Endodermal cell (in vitro differentiated cells): ENCODE measurements around the gene CMTM6. TPM values are rescaled to one million over a fixed set of nuclear protein-coding genes. Genes with fewer than 3 reads are reported as not detected.

Source experiments
- DNase-seq: peaks from one replicate; pipeline ENCODE4 v3.0.0-alpha.2; 2017
- H3K27ac ChIP-seq: 2 replicates; pipeline ENCODE4 v1.5.1; 2013; ENCODE audit warnings: mild to moderate bottlenecking, low read depth, low read length, moderate library complexity
- H3K27me3 ChIP-seq: 2 replicates; pipeline ENCODE4 v1.6.1; 2013; ENCODE audit warnings: mild to moderate bottlenecking, low read length, moderate library complexity; ENCODE audit not compliant: insufficient read depth, control insufficient read depth, poor library complexity, severe bottlenecking
- H3K36me3 ChIP-seq: 2 replicates; pipeline ENCODE4 v1.7.0; 2013; ENCODE audit warnings: mild to moderate bottlenecking, low read length, moderate library complexity; ENCODE audit not compliant: control insufficient read depth, insufficient read depth
- H3K4me1 ChIP-seq: one replicate; pipeline ENCODE4 v1.7.0; 2013; ENCODE audit warnings: low read length; ENCODE audit not compliant: control insufficient read depth, insufficient read depth
- H3K4me3 ChIP-seq: 2 replicates; pipeline ENCODE4 v1.5.1; 2013; ENCODE audit warnings: mild to moderate bottlenecking, low read length, moderate library complexity
- H3K9ac ChIP-seq: 2 replicates; pipeline ENCODE4 v1.6.1; 2013; ENCODE audit warnings: mild to moderate bottlenecking, low read length, moderate library complexity; ENCODE audit not compliant: poor library complexity, severe bottlenecking; ENCODE audit errors: extremely low read depth
- H3K9me3 ChIP-seq: 2 replicates; pipeline ENCODE4 v1.6.1; 2013; ENCODE audit warnings: mild to moderate bottlenecking, low read length, moderate library complexity; ENCODE audit not compliant: control insufficient read depth
- H3K27ac Mint-ChIP-seq: 2 replicates; pipeline ENCODE4 v1.8.0; 2020; ENCODE audit warnings: mixed read lengths
- H3K27me3 Mint-ChIP-seq: 2 replicates; pipeline ENCODE4 v1.8.0; 2021; ENCODE audit warnings: mild to moderate bottlenecking, mixed read lengths; ENCODE audit not compliant: insufficient read depth
- H3K36me3 Mint-ChIP-seq: 2 replicates; pipeline ENCODE4 v1.8.0; 2020; ENCODE audit warnings: low read depth, mixed read lengths
- H3K4me1 Mint-ChIP-seq: 2 replicates; pipeline ENCODE4 v1.8.0; 2020; ENCODE audit warnings: mixed read lengths
- H3K4me3 Mint-ChIP-seq: 2 replicates; pipeline ENCODE4 v1.8.0; 2020; ENCODE audit warnings: mild to moderate bottlenecking, moderate library complexity, mixed read lengths
- H3K9me3 Mint-ChIP-seq: 2 replicates; pipeline ENCODE4 v1.8.0; 2020; ENCODE audit warnings: mild to moderate bottlenecking, mixed read lengths
- WGBS, 2 experiments: methylation state at CpG; one replicate each; pipeline versions ENCODE4 v1.1.5 to v1.1.7; 2013; ENCODE audit warnings: missing lambda C conversion rate in 2 of 2, mixed read lengths in 1 of 2; ENCODE audit not compliant: insufficient coverage in 1 of 2, insufficient read length in 1 of 2; 5-methylcytosine and 5-hydroxymethylcytosine counted together
- total RNA-seq, 2 donors: library from RNA; stranded (reverse); fragmentation: NEBNext Ultra II Directional in 1 of 2; extraction: Animal tissue kit (Norgen Biotek cat#: 25700) in 1 of 2; gene quantifications; 2 replicates in 1 of 2; 3 replicates in 1 of 2; pipeline ENCODE4 v1.2.1, GENCODE V29; 2021
- TF ChIP-seq, protein P1 (sequence below): fragments of 200-600 bp; sonication (generic); conservative IDR thresholded peaks from 2 replicates; pipeline ENCODE4 v1.5.0; 2021; ENCODE audit warnings: antibody characterized with exemption, mild to moderate bottlenecking

The CMTM6 gene
- total RNA-seq, 2 donors from 2014 or later = 58.3 to 62.4 TPM

DNA sequence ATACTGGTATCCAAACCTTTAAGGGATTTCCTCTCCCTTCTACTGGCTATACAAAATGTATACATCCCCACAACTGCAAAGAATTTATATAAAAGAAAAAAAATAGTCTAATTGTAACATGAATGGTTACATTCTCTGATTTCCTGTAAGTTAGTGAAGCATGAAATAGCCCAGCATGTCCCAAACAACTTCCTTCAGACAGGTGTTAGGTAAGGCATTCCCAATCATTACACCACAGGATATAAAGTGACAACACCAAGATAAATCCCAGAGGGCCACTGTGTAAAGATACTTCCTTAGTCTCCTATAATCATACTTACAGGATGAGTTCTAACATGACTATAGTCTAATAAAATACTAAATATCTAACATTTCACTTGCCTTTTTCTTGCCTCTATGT, 7.6 kb downstream of the CMTM6 start:
- Mint-ChIP-seq H3K27me3 (no peaks in the 10 kb centered on the region), H3K27ac (no peak overlapping the region), H3K36me3 (peaks cover 11% of the 10 kb centered on the region), H3K9me3 (no peaks in the 10 kb centered on the region), H3K4me3 (no peak overlapping the region), H3K4me1 (peaks cover 14% of the 10 kb centered on the region)
- TF ChIP-seq, protein P1, sequence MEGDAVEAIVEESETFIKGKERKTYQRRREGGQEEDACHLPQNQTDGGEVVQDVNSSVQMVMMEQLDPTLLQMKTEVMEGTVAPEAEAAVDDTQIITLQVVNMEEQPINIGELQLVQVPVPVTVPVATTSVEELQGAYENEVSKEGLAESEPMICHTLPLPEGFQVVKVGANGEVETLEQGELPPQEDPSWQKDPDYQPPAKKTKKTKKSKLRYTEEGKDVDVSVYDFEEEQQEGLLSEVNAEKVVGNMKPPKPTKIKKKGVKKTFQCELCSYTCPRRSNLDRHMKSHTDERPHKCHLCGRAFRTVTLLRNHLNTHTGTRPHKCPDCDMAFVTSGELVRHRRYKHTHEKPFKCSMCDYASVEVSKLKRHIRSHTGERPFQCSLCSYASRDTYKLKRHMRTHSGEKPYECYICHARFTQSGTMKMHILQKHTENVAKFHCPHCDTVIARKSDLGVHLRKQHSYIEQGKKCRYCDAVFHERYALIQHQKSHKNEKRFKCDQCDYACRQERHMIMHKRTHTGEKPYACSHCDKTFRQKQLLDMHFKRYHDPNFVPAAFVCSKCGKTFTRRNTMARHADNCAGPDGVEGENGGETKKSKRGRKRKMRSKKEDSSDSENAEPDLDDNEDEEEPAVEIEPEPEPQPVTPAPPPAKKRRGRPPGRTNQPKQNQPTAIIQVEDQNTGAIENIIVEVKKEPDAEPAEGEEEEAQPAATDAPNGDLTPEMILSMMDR = no peak
- Histone ChIP-seq H3K36me3 (peaks cover 4% of the 10 kb centered on the region), H3K9me3 (no peaks in the 10 kb centered on the region), H3K9ac (no peak overlapping the region), H3K4me3 (no peak overlapping the region), H3K4me1 (peaks cover 9% of the 10 kb centered on the region), H3K27me3 (no peaks in the 10 kb centered on the region), H3K27ac (no peak overlapping the region)
- no peak for DNase-seq

DNA sequence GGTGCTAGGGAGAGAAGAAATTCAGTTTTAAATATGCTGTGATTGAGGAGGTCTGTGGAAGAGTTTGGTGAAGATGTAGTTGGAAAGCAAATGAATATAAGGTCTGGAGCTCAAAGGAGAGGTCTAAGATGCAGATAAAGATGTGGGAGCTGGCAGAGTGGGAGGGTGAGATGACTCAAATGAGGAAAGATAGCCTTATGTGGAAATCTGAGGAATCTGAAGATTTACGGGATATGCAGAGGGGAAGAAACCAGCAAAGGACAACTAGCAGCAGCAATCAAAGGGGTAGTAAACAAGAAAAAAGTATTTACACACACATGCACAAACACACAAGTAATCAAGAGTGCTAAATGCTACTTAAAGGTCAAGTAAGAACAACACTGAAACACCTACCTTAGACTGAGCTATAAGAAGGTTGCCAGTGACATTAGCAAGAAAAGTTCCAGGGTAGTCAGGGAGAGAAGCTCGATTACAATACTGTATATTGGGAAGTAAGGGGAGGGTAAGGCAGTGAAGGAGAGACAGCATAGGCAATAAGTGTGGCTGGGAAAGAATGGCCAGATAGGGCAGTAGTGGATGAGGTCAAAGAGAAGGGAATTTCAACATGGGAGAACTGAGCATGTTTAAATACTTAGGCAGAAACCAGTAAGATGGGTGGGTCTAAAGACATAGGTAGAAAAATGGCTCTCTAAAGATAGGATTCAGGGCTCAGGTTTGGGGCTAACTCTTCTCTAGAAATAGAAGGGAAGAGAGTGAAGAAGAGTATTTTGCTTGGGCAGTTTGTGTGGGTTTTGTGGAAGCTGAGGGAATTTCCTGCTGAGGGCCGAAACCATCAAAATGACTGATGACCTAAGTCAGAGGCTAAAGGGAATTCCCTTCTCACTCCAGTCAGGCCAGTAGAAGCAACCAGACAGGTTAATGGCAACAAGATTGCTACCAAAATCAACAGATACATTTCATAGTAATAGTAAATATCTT, 8.9 kb downstream of the CMTM6 start:
- Mint-ChIP-seq H3K4me1 (peaks cover 8% of the 10 kb centered on the region), H3K9me3 (no peaks in the 10 kb centered on the region), H3K36me3 (peaks cover 9% of the 10 kb centered on the region), H3K4me3 (no peak overlapping the region), H3K27me3 (no peaks in the 10 kb centered on the region), H3K27ac (no peak overlapping the region)
- no peaks in the 10 kb centered on the region for H3K9me3 ChIP-seq
- TF ChIP-seq, protein P1 = no peak
- peaks cover 4% of the 10 kb centered on the region for H3K36me3 ChIP-seq
- H3K27me3 ChIP-seq = no peaks in the 10 kb centered on the region
- H3K9ac ChIP-seq = no peak overlapping the region
- no peak for DNase-seq
- 80 to 81% methylated on average over 3 of the region's 3 CpGs for WGBS, 2 experiments
- H3K27ac ChIP-seq = no peak overlapping the region
- H3K4me3 ChIP-seq = no peak overlapping the region
- H3K4me1 ChIP-seq = peaks cover 9% of the 10 kb centered on the region

DNA sequence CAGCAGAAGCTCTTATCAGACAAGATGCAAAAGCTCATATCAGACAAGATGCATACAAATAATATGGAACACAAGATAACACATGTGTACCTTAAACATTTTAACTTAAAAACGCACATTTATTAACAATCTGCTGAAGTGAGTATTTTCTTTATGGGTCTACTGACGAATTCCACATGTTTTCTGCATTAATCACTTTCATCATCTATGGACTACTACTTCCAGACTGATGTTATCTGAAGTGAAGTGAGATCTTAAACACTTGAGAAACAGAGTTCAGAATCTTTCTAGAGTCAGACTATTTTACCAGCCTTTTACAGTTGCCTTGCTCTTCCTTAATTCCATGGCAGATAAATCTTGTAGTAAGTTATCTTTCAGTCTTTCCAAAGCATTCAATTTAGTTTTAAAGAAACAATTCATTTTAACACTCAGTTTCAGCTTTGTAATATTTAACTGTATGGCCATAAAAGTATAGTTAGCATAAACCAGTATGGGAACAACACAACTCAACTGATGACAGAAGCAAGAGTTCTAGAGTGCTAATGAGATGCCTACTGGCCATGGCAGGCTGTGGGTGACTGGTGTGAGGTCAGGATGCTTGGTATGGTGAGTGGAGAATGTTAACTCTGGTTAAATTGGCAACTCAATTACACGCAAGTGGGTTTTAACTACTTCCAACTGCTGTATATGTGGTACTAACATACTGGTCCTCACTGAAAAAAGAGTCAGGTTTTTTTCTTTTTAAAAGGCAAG, 9.8 kb downstream of the CMTM6 start:
- no peaks in the 10 kb centered on the region for H3K27me3 ChIP-seq
- no peaks in the 10 kb centered on the region for H3K9me3 Mint-ChIP-seq
- WGBS, 2 experiments = 93 to 97% methylated on average over 2 to 3 of the region's 3 CpGs
- H3K9ac ChIP-seq = no peak overlapping the region
- no peak overlapping the region for H3K27ac ChIP-seq
- H3K36me3 Mint-ChIP-seq = peaks cover 15% of the 10 kb centered on the region
- peaks cover 4% of the 10 kb centered on the region for H3K36me3 ChIP-seq
- H3K4me3 Mint-ChIP-seq = no peak overlapping the region
- DNase-seq = no peak
- H3K9me3 ChIP-seq = no peaks in the 10 kb centered on the region
- H3K4me3 ChIP-seq = no peak overlapping the region
- peaks cover 9% of the 10 kb centered on the region for H3K4me1 ChIP-seq
- H3K27me3 Mint-ChIP-seq = no peaks in the 10 kb centered on the region
- peaks cover 8% of the 10 kb centered on the region for H3K4me1 Mint-ChIP-seq
- H3K27ac Mint-ChIP-seq = no peak overlapping the region
- TF ChIP-seq, protein P1 = no peak
